HepG2 (cell line): ENCODE measurements around the gene TBC1D10B. TPM values are rescaled to one million over a fixed set of nuclear protein-coding genes. Genes with fewer than 3 reads are reported as not detected.

ENCODE experiments used
- ATF7 ChIP-seq, 2 experiments: fragments of 450-650 bp in 1 of 2; sonication (generic) in 1 of 2; formaldehyde crosslinking in 1 of 2; IDR thresholded peaks; 2 replicates each; pipeline versions ENCODE4 v1.4.0 to v1.6.1; 2016 to 2020; ENCODE audit warnings: antibody characterized with exemption in 1 of 2, mild to moderate bottlenecking in 1 of 2, missing genetic modification reagents in 1 of 2
- CC2D1A ChIP-seq: sonication (generic); formaldehyde crosslinking; IDR thresholded peaks from 2 replicates; pipeline ENCODE4 v1.8.1; 2023; ENCODE audit warnings: mild to moderate bottlenecking, missing genetic modification reagents
- CTCF ChIP-seq: sonication (generic); formaldehyde crosslinking; IDR thresholded peaks from 2 replicates; pipeline ENCODE4 v1.5.0; 2020; ENCODE audit warnings: mild to moderate bottlenecking, missing genetic modification reagents, moderate library complexity
- DPF2 ChIP-seq: sonication (generic); formaldehyde crosslinking; IDR thresholded peaks from 2 replicates; pipeline ENCODE4 v1.4.0; 2020; ENCODE audit warnings: mild to moderate bottlenecking, low read depth, missing genetic modification reagents, borderline replicate concordance
- DR1 ChIP-seq: sonication (generic); formaldehyde crosslinking; IDR thresholded peaks from 2 replicates; pipeline ENCODE4 v1.8.0; 2021; ENCODE audit warnings: mild to moderate bottlenecking, missing genetic modification reagents, inconsistent platforms
- GATAD2A ChIP-seq: IDR thresholded peaks from 2 replicates; pipeline ENCODE4 v1.6.1; 2016
- HDAC2 ChIP-seq: sonication (generic); formaldehyde crosslinking; IDR thresholded peaks from 2 replicates; pipeline ENCODE4 v1.4.0; 2020; ENCODE audit warnings: missing genetic modification reagents
- NCOR1 ChIP-seq: fragments of 200-600 bp; sonication (generic); IDR thresholded peaks from 2 replicates; pipeline ENCODE4 v1.7.0; 2017; ENCODE audit warnings: antibody characterized with exemption, low read length, borderline replicate concordance
- ONECUT2 ChIP-seq: sonication (generic); formaldehyde crosslinking; IDR thresholded peaks from 2 replicates; pipeline ENCODE4 v1.4.0; 2020; ENCODE audit warnings: missing genetic modification reagents
- PPARG ChIP-seq: conservative IDR thresholded peaks from 2 replicates; pipeline ENCODE4 v1.6.1; 2016; ENCODE audit warnings: missing biosample characterization, missing genetic modification reagents
- PTBP1 ChIP-seq: fragments of 200-400 bp; formaldehyde crosslinking; IDR thresholded peaks from 2 replicates; pipeline ENCODE4 v1.6.1; 2018; ENCODE audit warnings: low read length, low read depth; ENCODE audit not compliant: poor library complexity, severe bottlenecking
- RARG ChIP-seq: sonication (generic); formaldehyde crosslinking; IDR thresholded peaks from 2 replicates; pipeline ENCODE4 v1.4.0; 2020; ENCODE audit warnings: low read depth, mild to moderate bottlenecking, missing genetic modification reagents
- THAP11 ChIP-seq: IDR thresholded peaks from 2 replicates; pipeline ENCODE4 v1.6.1; 2016; ENCODE audit warnings: missing biosample characterization, missing genetic modification reagents
- ZFP91 ChIP-seq: sonication (generic); formaldehyde crosslinking; IDR thresholded peaks from 2 replicates; pipeline ENCODE4 v1.9.0; 2022; ENCODE audit warnings: missing genetic modification reagents, mild to moderate bottlenecking, borderline replicate concordance
- ZFX ChIP-seq: sonication (generic); formaldehyde crosslinking; IDR thresholded peaks from 2 replicates; pipeline ENCODE4 v1.4.0; 2020; ENCODE audit warnings: mild to moderate bottlenecking, low read depth, missing genetic modification reagents, moderate library complexity
- ZNF24 ChIP-seq: fragments of 450-650 bp; IDR thresholded peaks from 2 replicates; pipeline ENCODE4 v1.6.1; 2017; ENCODE audit warnings: antibody characterized with exemption, mild to moderate bottlenecking
- ZNF468 ChIP-seq: sonication (generic); formaldehyde crosslinking; IDR thresholded peaks from 2 replicates; pipeline ENCODE4 v1.8.0; 2022; ENCODE audit warnings: mild to moderate bottlenecking, moderate library complexity, missing genetic modification reagents
- ZNF788 ChIP-seq: sonication (generic); formaldehyde crosslinking; IDR thresholded peaks from 2 replicates; pipeline ENCODE4 v1.5.0; 2020; ENCODE audit warnings: mild to moderate bottlenecking, missing genetic modification reagents, borderline replicate concordance
- ZNF816 ChIP-seq: sonication (generic); formaldehyde crosslinking; IDR thresholded peaks from 2 replicates; pipeline ENCODE4 v1.8.0; 2022; ENCODE audit warnings: missing genetic modification reagents, mild to moderate bottlenecking, borderline replicate concordance
- polyA plus RNA-seq, 8 experiments: library from polyadenylated mRNA; depleted of rRNA in 3 of 8; stranded (reverse) in 7 of 8; unstranded in 1 of 8; fragments of >200 nt; fragmentation: Illumina TruSeq in 4 of 8; extraction: Trizol in 4 of 8; gene quantifications; 2 replicates each; pipeline versions ENCODE4 v1.2.1 to v1.2.3, GENCODE V29; 2011 to 2016; ENCODE audit warnings: low read depth in 4 of 8, missing spikeins in 1 of 8, mixed read lengths in 1 of 8; ENCODE audit not compliant: insufficient read depth in 1 of 8
- total RNA-seq, 5 experiments: library from RNA; depleted of rRNA; stranded (reverse); fragments of >200 nt; fragmentation: Illumina TruSeq; extraction: Trizol; gene quantifications; 2 replicates each; pipeline ENCODE4 v1.2.3, GENCODE V29; 2016; ENCODE audit warnings: low read depth in 1 of 5
- TF ChIP-seq, protein P1 (sequence below): sonication (generic); formaldehyde crosslinking; IDR thresholded peaks from 2 replicates; pipeline ENCODE4 v1.9.0; 2021; ENCODE audit warnings: missing genetic modification reagents, mild to moderate bottlenecking, borderline replicate concordance
- TF ChIP-seq, protein P2 (sequence below): sonication (generic); formaldehyde crosslinking; IDR thresholded peaks from 2 replicates; pipeline ENCODE4 v1.4.0; 2020; ENCODE audit warnings: low read depth, mild to moderate bottlenecking, missing genetic modification reagents

Gene TBC1D10B
- total and polyA plus RNA-seq, 2 of the 13 experiments (the other 11 are each of a cell fraction or from before 2014, with no cell fraction given) = 15.7 to 24.8 TPM

- peak; percentile 94 for TF ChIP-seq ZFP91
- peak; percentile 92 for TF ChIP-seq THAP11 (CRISPR knock-in tag)
- peak; percentile 16; the same call in 1 of the 2 replicates for TF ChIP-seq ZNF24
- peak; percentile 72; the same call in 1 of the 2 replicates for TF ChIP-seq ZNF788 (CRISPR knock-in tag)
- TF ChIP-seq NCOR1 = 0 out of 2 replicates have a peak, but pooled peaks have one; percentile 10
- TF ChIP-seq, protein P1, sequence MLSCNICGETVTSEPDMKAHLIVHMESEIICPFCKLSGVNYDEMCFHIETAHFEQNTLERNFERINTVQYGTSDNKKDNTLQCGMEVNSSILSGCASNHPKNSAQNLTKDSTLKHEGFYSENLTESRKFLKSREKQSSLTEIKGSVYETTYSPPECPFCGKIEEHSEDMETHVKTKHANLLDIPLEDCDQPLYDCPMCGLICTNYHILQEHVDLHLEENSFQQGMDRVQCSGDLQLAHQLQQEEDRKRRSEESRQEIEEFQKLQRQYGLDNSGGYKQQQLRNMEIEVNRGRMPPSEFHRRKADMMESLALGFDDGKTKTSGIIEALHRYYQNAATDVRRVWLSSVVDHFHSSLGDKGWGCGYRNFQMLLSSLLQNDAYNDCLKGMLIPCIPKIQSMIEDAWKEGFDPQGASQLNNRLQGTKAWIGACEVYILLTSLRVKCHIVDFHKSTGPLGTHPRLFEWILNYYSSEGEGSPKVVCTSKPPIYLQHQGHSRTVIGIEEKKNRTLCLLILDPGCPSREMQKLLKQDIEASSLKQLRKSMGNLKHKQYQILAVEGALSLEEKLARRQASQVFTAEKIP (CRISPR knock-in tag) = no peak
- peak; percentile 95 for TF ChIP-seq ZFX (CRISPR knock-in tag)
- TF ChIP-seq CTCF (CRISPR knock-in tag) = peak; percentile 78
- peak; percentile 39; the same call in 1 of the 2 replicates for TF ChIP-seq ZNF468 (CRISPR knock-in tag)
- TF ChIP-seq, protein P2, sequence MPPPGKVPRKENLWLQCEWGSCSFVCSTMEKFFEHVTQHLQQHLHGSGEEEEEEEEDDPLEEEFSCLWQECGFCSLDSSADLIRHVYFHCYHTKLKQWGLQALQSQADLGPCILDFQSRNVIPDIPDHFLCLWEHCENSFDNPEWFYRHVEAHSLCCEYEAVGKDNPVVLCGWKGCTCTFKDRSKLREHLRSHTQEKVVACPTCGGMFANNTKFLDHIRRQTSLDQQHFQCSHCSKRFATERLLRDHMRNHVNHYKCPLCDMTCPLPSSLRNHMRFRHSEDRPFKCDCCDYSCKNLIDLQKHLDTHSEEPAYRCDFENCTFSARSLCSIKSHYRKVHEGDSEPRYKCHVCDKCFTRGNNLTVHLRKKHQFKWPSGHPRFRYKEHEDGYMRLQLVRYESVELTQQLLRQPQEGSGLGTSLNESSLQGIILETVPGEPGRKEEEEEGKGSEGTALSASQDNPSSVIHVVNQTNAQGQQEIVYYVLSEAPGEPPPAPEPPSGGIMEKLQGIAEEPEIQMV (CRISPR knock-in tag) = peak; percentile 29
- no peak for TF ChIP-seq ATF7 (IDR thresholded peaks at IDR 0.05)
- peak; percentile 11 for TF ChIP-seq ATF7 (CRISPR knock-in tag; IDR thresholded peaks at IDR 0.05)
- TF ChIP-seq DR1 (CRISPR knock-in tag) = no peak; the same call in 1 of the 2 replicates
- TF ChIP-seq RARG (CRISPR knock-in tag) = 0 out of 2 replicates have a peak, but pooled peaks have one; percentile 43
- peak; percentile 58; the same call in 1 of the 2 replicates for TF ChIP-seq ZNF816 (CRISPR knock-in tag)
- no peak for TF ChIP-seq ONECUT2 (CRISPR knock-in tag)
- TF ChIP-seq HDAC2 (CRISPR knock-in tag) = peak; percentile 46
- no peak for TF ChIP-seq CC2D1A (CRISPR knock-in tag)
- no peak for TF ChIP-seq DPF2
- 0 out of 2 replicates have a peak, but pooled peaks have one; percentile 35 for TF ChIP-seq PPARG (CRISPR knock-in tag)
- peak; percentile 18; the same call in 1 of the 2 replicates for TF ChIP-seq GATAD2A (CRISPR knock-in tag)
- peak; percentile 46 for TF ChIP-seq PTBP1
Observed at GRCh38 chr16:30395155-30395991, 25.1 kb upstream of the TBC1D10B start, which contains the start of gene ZNF48 (continued).
